GM18505 (cell line): ENCODE data around the gene PNMA6F.

Source experiments
- ATAC-seq: cut with Tn5 transposase; IDR thresholded peaks from one replicate; pipeline ENCODE4 v1.9.1; 2021; ENCODE audit not compliant: unreplicated experiment
- POLR2A ChIP-seq: IDR thresholded peaks from 4 replicates; pipeline ENCODE4 v1.6.1; 2011; ENCODE audit warnings: borderline replicate concordance; ENCODE audit not compliant: insufficient read depth, insufficient read length; ENCODE audit errors: extremely low read depth

PNMA6F gene

GRCh38 chrX:153318811-153319210 is 2.8 kb downstream of the PNMA6F start:
- no peak for TF ChIP-seq POLR2A
- no peak for ATAC-seq

DNA sequence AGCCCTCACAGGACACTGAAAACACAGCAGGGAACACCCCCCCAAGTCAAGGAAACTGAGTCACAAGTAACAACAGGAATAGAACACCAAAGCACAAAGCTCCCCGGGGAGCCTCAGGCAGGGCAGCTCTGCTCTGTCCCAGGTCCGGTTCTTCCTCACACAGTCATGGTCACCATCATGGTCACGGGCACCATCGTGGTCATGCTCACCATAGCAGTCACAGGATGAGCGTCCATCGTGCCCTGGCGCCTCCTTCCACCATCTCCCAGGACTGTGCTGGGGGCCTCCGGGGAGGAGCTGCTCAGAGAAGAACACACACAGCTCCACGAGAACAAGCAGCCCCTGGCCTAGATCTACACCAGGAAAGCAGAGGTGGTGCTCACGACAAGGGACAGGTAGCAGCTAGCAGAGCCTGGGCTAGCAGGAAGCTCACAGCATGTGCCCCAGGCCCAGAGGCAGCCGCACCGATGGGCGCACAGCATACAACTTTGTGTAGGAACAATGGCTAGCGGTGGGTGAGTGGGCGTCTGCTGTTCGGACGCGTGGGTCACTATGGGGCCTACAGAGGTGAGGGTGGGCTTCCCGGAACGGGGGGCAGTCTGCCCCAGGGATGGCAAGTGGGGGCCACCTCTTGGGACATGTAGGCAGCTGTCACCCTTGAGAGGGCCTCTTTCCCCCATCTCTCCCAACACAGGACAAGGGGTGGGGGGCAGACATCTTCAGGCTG is 3.4 kb downstream of the PNMA6F start:
- no peak for ATAC-seq
- no peak for TF ChIP-seq POLR2A

GRCh38 chrX:153317306-153317705 is 4.3 kb downstream of the PNMA6F start:
- no peak for TF ChIP-seq POLR2A
- no peak for ATAC-seq

DNA sequence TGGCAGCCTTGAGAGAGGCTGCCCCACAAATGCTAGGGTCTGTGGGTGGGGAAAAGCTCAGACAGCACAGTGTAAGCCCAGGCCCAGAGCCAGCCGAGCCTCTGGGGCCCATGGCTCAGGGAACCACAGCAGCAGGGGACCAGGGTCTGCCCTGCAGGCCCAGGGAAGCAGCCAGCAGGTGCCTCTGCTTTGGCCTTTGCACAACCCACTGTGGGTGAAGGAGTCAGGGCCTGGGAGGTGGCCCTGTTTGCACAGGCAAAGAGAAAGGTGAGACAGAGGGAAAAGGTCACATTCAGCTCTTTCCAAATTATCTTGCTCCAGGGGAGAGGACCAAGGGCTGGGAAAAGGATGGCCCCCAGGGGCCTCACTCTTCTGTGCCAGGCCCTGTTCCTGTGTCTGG is 8.7 kb downstream of the PNMA6F start:
- TF ChIP-seq POLR2A: no peak
- ATAC-seq: no peak

- no peak for ATAC-seq
Observed at GRCh38 chrX:153312041-153312440, 9.5 kb downstream of the PNMA6F start.

DNA sequence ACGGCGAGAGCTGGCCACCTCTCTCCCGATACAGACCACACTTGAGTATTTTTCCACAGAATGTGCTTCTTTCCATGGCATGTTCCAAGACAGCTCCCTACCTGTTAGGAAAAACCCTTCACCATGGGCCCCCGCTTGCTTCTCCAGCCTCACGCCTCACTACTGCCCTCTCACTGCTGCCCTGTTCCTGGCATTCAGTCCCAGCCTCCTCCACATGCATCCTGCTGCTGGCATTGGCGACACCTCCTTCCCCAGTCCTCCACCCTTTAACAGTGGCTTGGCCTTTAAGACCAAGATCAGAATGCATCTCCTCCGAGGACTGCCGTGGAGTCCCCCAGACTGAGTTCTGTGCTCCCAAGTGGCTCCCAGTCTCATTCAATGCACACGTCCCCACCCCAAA is 10.7 kb downstream of the PNMA6F start:
- no peak for TF ChIP-seq POLR2A
- ATAC-seq: no peak

More at GRCh38 chrX:153312041-153312440, 9.5 kb downstream of the PNMA6F start:
- TF ChIP-seq POLR2A: no peak

GRCh38 chrX:153307276-153308178 is 14.0 kb downstream of the PNMA6F start:
- no peak for TF ChIP-seq POLR2A
- ATAC-seq: no peak

DNA sequence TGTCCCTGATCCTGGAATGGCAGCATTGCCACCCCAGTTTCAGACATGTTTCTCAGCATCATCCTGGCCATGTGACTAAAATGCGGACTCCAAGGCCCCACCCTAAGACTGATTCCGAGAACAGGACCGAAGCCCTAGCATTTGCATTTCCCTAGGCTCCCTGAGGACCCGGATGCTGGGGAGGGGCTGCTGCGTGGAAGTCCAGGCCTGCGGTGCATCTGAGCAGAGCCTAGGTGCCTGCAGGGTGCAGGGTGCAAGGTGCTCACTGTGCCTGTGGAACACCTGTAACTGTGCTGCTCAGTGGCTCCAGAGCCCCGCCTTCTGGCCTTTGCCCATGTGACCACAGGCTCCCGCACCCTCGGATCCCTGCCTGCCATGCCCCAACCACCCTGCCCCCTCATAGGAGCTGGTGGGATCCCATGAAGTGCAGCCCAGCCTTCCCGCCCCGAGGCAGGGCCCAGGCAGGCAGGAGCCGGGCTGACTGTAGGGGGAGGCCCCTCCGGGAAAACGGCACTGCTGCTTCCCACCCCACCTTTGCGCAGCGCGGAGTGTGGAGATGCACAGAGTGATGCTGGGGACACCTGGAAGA is 14.9 kb downstream of the PNMA6F start:
- no peak for ATAC-seq
- no peak for TF ChIP-seq POLR2A

GRCh38 chrX:153305972-153306371 is 15.6 kb downstream of the PNMA6F start:
- no peak for TF ChIP-seq POLR2A
- ATAC-seq: no peak

- TF ChIP-seq POLR2A: no peak
- no peak for ATAC-seq
Observed at GRCh38 chrX:153304988-153305736, 16.4 kb downstream of the PNMA6F start.

- TF ChIP-seq POLR2A: no peak
- ATAC-seq: no peak
Observed at GRCh38 chrX:153303276-153304262, 18.0 kb downstream of the PNMA6F start.

DNA sequence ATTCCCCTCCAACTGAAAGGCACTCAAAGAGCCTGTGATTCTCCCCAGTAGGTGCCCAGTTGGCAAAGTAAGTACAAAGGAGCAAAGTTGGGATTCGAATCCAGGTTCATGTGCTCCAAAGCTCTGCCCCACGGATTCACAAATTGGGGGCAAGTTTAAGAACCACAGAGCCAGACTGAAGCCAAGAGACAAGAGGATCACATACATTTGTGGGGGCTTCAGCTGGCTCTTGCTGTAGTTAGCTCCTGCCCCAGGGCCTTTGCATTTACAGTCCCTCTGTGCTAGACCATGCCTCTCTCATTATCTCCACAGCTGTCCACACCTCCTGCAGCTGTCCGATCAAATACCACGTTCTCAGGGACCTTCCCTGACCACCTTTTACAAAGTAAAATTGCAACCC is 18.8 kb downstream of the PNMA6F start:
- ATAC-seq: no peak
- no peak for TF ChIP-seq POLR2A
